Body of pancreas (tissue), 4 donors: ENCODE data around the gene LIPT2.

ENCODE experiments used
- POLR2A ChIP-seq, 3 donors: fragments of 450-650 bp; IDR thresholded peaks; one replicate each; pipeline ENCODE4 v1.6.1; 2016; ENCODE audit warnings: antibody characterized with exemption in 3 of 3, mild to moderate bottlenecking in 2 of 3
- TF ChIP-seq, protein P1 (sequence below), 7 experiments: fragments of 450-650 bp in 4 of 7; fragments of 200-600 bp in 3 of 7; sonication (generic) in 3 of 7; IDR thresholded peaks; one replicate each; pipeline ENCODE4 v1.5.1; 2016 to 2019; ENCODE audit warnings: antibody characterized with exemption in 7 of 7

DNA sequence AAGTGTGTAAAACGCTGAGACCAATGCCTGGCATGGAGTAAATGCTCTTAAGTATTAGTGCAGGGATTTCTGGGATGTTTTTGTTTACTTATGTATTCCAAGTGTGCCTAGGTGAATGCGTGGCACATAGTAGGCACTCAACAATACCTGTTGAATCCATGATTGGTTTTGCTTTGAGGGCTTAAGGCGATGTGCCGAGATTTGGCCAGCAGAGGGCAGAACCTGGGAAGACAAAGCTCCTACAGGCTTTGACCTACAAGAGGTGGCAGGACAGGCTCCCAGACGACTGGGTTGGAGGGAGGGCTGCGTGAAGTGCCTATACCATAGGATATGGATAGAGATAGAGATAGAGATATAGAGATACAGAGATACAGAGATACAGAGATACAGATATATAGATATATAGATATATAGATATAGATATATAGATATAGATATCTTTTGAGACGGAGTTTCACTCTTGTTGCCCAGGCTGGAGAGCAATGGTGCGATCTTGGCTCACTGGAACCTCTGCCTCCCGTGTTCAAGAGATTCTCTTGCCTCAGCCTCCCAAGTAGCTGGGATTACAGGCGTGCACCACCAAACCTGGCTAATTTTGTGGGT lies 40.0 kb downstream of the LIPT2 start:
- no peak for TF ChIP-seq POLR2A (IDR thresholded peaks at IDR 0.05)
- TF ChIP-seq, protein P1, sequence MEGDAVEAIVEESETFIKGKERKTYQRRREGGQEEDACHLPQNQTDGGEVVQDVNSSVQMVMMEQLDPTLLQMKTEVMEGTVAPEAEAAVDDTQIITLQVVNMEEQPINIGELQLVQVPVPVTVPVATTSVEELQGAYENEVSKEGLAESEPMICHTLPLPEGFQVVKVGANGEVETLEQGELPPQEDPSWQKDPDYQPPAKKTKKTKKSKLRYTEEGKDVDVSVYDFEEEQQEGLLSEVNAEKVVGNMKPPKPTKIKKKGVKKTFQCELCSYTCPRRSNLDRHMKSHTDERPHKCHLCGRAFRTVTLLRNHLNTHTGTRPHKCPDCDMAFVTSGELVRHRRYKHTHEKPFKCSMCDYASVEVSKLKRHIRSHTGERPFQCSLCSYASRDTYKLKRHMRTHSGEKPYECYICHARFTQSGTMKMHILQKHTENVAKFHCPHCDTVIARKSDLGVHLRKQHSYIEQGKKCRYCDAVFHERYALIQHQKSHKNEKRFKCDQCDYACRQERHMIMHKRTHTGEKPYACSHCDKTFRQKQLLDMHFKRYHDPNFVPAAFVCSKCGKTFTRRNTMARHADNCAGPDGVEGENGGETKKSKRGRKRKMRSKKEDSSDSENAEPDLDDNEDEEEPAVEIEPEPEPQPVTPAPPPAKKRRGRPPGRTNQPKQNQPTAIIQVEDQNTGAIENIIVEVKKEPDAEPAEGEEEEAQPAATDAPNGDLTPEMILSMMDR (IDR thresholded peaks at IDR 0.05) = peak; percentile 61 to 84 (median 75)
